Retina (tissue), 1 donor: ENCODE results near the gene TM7SF3.
A peak's percentile ranks its signal among the peaks of the same experiment; 100 is the strongest.

Experiments used
- DNase-seq: peaks from one replicate; pipeline ENCODE4 v3.0.0-alpha.2; 2016

Gene TM7SF3

GRCh38 chr12:27014859-27015729 lies 910 bp upstream of the TM7SF3 start:
- DNase-seq, result peak; percentile 18

GRCh38 chr12:27013611-27014084 lies 536 bp downstream of the TM7SF3 start:
- DNase-seq, result peak; percentile 86

- DNase-seq, result no peak
Measured at GRCh38 chr12:27012982-27013255, 1.3 kb downstream of the TM7SF3 start.

GRCh38 chr12:27012239-27012981 lies 1.8 kb downstream of the TM7SF3 start:
- DNase-seq, result no peak

GRCh38 chr12:27009881-27010301 lies 4.3 kb downstream of the TM7SF3 start:
- DNase-seq, result no peak

- no peak for DNase-seq
Measured at GRCh38 chr12:27008081-27008480, 6.1 kb downstream of the TM7SF3 start.

- DNase-seq, result no peak
Measured at GRCh38 chr12:27006797-27007467, 7.3 kb downstream of the TM7SF3 start.

- no peak for DNase-seq
Measured at GRCh38 chr12:27005495-27005894, 8.7 kb downstream of the TM7SF3 start.

GRCh38 chr12:27003421-27004381 lies 10.5 kb downstream of the TM7SF3 start:
- DNase-seq, result peak; percentile 15

GRCh38 chr12:27002141-27002540 lies 12.0 kb downstream of the TM7SF3 start:
- no peak for DNase-seq

- no peak for DNase-seq
Measured at GRCh38 chr12:27001663-27002062, 12.5 kb downstream of the TM7SF3 start.

- DNase-seq, result no peak
Measured at GRCh38 chr12:27000961-27001360, 13.2 kb downstream of the TM7SF3 start.

- DNase-seq, result no peak
Measured at GRCh38 chr12:26997003-26997402, 17.2 kb downstream of the TM7SF3 start.

GRCh38 chr12:26995706-26996105 lies 18.5 kb downstream of the TM7SF3 start:
- no peak for DNase-seq

- DNase-seq, result no peak
Measured at GRCh38 chr12:26994109-26994508, 20.1 kb downstream of the TM7SF3 start.

- no peak for DNase-seq
Measured at GRCh38 chr12:26991826-26992225, 22.4 kb downstream of the TM7SF3 start.

GRCh38 chr12:26989873-26990272 lies 24.3 kb downstream of the TM7SF3 start:
- no peak for DNase-seq

- DNase-seq, result no peak
Measured at GRCh38 chr12:26988703-26989102, 25.5 kb downstream of the TM7SF3 start.

- DNase-seq, result no peak
Measured at GRCh38 chr12:26987634-26988424, 26.4 kb downstream of the TM7SF3 start.

- no peak for DNase-seq
Measured at GRCh38 chr12:26982866-26983265, 31.3 kb downstream of the TM7SF3 start.

GRCh38 chr12:26979733-26980132 lies 34.5 kb downstream of the TM7SF3 start:
- no peak for DNase-seq

- DNase-seq, result no peak
Measured at GRCh38 chr12:26978801-26979200, 35.4 kb downstream of the TM7SF3 start.
